Posterior cingulate gyrus (tissue), 11 donors: Measurements from ENCODE around the gene LYPD6.
"Not testable (repeated sequence)": the region's sequence is repeated elsewhere in the genome, so short reads cannot be mapped to it uniquely, and the experiment has no call there.

ENCODE experiments used
- DNase-seq, 10 donors: peaks; one replicate each; pipeline versions ENCODE4 v3.0.0 to v3.0.0-alpha.2; 2020 to 2021; ENCODE audit warnings: mixed read lengths in 3 of 10
- intact Hi-C: fragments of 100-400 bp; cut with DNase I; formaldehyde crosslinking; loops from one replicate; pipeline ENCODE4 v1.15.1; 2023

Gene LYPD6

GRCh38 chr2:149490296-149490695, 159.9 kb downstream of the LYPD6 start:
- peak in 5 of 10 donors; percentile 15 to 72 (median 27) for DNase-seq
- intact Hi-C loops: no loop called here

GRCh38 chr2:149492923-149493322, 162.5 kb downstream of the LYPD6 start:
- intact Hi-C loops: no loop called here
- no peak for DNase-seq

GRCh38 chr2:149499204-149499603, 168.8 kb downstream of the LYPD6 start:
- DNase-seq, intact Hi-C loops: not testable (repeated sequence)

- DNase-seq, intact Hi-C loops: not testable (repeated sequence)
Measured at GRCh38 chr2:149506808-149507207, 176.4 kb downstream of the LYPD6 start.

GRCh38 chr2:149507974-149508373, 177.6 kb downstream of the LYPD6 start:
- no peak for DNase-seq
- intact Hi-C loops: no loop called here

GRCh38 chr2:149513461-149513860, 183.1 kb downstream of the LYPD6 start:
- no peak for DNase-seq
- intact Hi-C loops: no loop called here
